CD14-positive monocyte (primary cell): ENCODE results near the gene GNB4. TPM values are rescaled to one million over a fixed set of nuclear protein-coding genes. Genes with fewer than 3 reads are reported as not detected.

Experiments used
- DNase-seq, 3 donors: peaks; one replicate each; pipeline ENCODE4 v3.0.0-alpha.2; 2011 to 2022
- H2AFZ ChIP-seq: 2 replicates; pipeline ENCODE4 v1.6.0; 2012; ENCODE audit warnings: mild to moderate bottlenecking, low read depth, low read length, inconsistent platforms; ENCODE audit not compliant: insufficient read depth, poor library complexity, severe bottlenecking
- H3K27ac ChIP-seq, 2 donors: 1 replicate in 1 of 2; 2 replicates in 1 of 2; pipeline ENCODE4 v1.5.1; 2012 to 2013; ENCODE audit warnings: low read length in 2 of 2, control low read depth in 1 of 2, inconsistent platforms in 1 of 2, low read depth in 1 of 2, mild to moderate bottlenecking in 1 of 2
- H3K27me3 ChIP-seq, 2 donors: one replicate each; pipeline versions ENCODE4 v1.6.0 to v1.6.1; 2011 to 2013; ENCODE audit warnings: low read length in 2 of 2; ENCODE audit not compliant: control insufficient read depth in 2 of 2, insufficient read depth in 2 of 2
- H3K36me3 ChIP-seq, 2 donors: replicated peaks in 1 of 2; 1 replicate in 1 of 2; 2 replicates in 1 of 2; pipeline versions ENCODE4 v1.5.1 to v1.6.1; 2012 to 2013; ENCODE audit warnings: low read length in 2 of 2, control low read depth in 1 of 2, inconsistent platforms in 1 of 2, mild to moderate bottlenecking in 1 of 2; ENCODE audit not compliant: insufficient read depth in 2 of 2, control insufficient read depth in 1 of 2
- H3K4me1 ChIP-seq, 2 donors: 1 replicate in 1 of 2; 2 replicates in 1 of 2; pipeline versions ENCODE4 v1.5.1 to v1.6.1; 2012 to 2013; ENCODE audit warnings: low read length in 2 of 2, control low read depth in 1 of 2, inconsistent platforms in 1 of 2, mild to moderate bottlenecking in 1 of 2, moderate library complexity in 1 of 2; ENCODE audit not compliant: insufficient read depth in 2 of 2, control insufficient read depth in 1 of 2
- H3K4me2 ChIP-seq: replicated peaks from 2 replicates; pipeline ENCODE3; 2012; ENCODE audit warnings: low read length, moderate library complexity, mild to moderate bottlenecking; ENCODE audit not compliant: poor library complexity, severe bottlenecking; ENCODE audit errors: extremely low read depth
- H3K4me3 ChIP-seq, 3 experiments: fragments of 200-600 bp in 1 of 3; sonication (generic) in 1 of 3; replicated peaks in 1 of 3; 1 replicate in 2 of 3; 2 replicates in 1 of 3; pipeline ENCODE4 v1.5.1; 2011 to 2013; ENCODE audit warnings: low read length in 3 of 3, mild to moderate bottlenecking in 3 of 3, control low read depth in 2 of 3, low read depth in 2 of 3, inconsistent platforms in 1 of 3, moderate library complexity in 1 of 3
- H3K79me2 ChIP-seq: 2 replicates; pipeline ENCODE4 v1.6.0; 2012; ENCODE audit warnings: mild to moderate bottlenecking, control low read depth, inconsistent platforms, low read length, moderate library complexity; ENCODE audit not compliant: insufficient read depth
- H3K9ac ChIP-seq: 2 replicates; pipeline ENCODE4 v1.6.0; 2017; ENCODE audit warnings: low read length, mild to moderate bottlenecking; ENCODE audit not compliant: insufficient read depth, poor library complexity, severe bottlenecking
- H3K9me3 ChIP-seq, 2 donors: replicated peaks in 1 of 2; 1 replicate in 1 of 2; 2 replicates in 1 of 2; pipeline versions ENCODE4 v1.5.1 to v1.6.1; 2012 to 2013; ENCODE audit warnings: low read length in 2 of 2, control low read depth in 1 of 2; ENCODE audit not compliant: control insufficient read depth in 1 of 2, insufficient read depth in 1 of 2
- H4K20me1 ChIP-seq: 2 replicates; pipeline ENCODE4 v1.6.0; 2012; ENCODE audit warnings: mild to moderate bottlenecking, low read length, control low read depth, moderate library complexity; ENCODE audit not compliant: insufficient read depth
- H3K27ac Mint-ChIP-seq, 7 donors: one replicate each; pipeline ENCODE4 v1.8.0; 2020; ENCODE audit warnings: mild to moderate bottlenecking in 7 of 7, mixed read lengths in 7 of 7, moderate library complexity in 6 of 7, inconsistent platforms in 2 of 7
- H3K27me3 Mint-ChIP-seq, 3 donors: one replicate each; pipeline ENCODE4 v1.8.0; 2021 to 2022; ENCODE audit warnings: low read depth in 3 of 3, mild to moderate bottlenecking in 3 of 3, mixed read lengths in 3 of 3, moderate library complexity in 3 of 3, inconsistent platforms in 1 of 3
- H3K36me3 Mint-ChIP-seq, 2 donors: one replicate each; pipeline ENCODE4 v1.8.0; 2020; ENCODE audit warnings: mixed read lengths in 2 of 2, inconsistent platforms in 1 of 2, mild to moderate bottlenecking in 1 of 2
- H3K4me1 Mint-ChIP-seq: one replicate; pipeline ENCODE4 v1.8.0; 2020; ENCODE audit warnings: mild to moderate bottlenecking, mixed read lengths
- H3K4me3 Mint-ChIP-seq, 2 donors: one replicate each; pipeline ENCODE4 v1.8.0; 2020; ENCODE audit warnings: mild to moderate bottlenecking in 2 of 2, mixed read lengths in 2 of 2, moderate library complexity in 1 of 2
- H3K9me3 Mint-ChIP-seq, 7 donors: one replicate each; pipeline ENCODE4 v1.8.0; 2020 to 2022; ENCODE audit warnings: mixed read lengths in 7 of 7, mild to moderate bottlenecking in 6 of 7, moderate library complexity in 6 of 7, inconsistent platforms in 2 of 7
- CTCF ChIP-seq: fragments of 200-600 bp; IDR thresholded peaks from one replicate; pipeline ENCODE4 v1.8.0; 2022; ENCODE audit warnings: antibody characterized with exemption, mild to moderate bottlenecking
- WGBS: methylation state at CpG from one replicate; pipeline ENCODE4 v1.1.5; 2013; ENCODE audit warnings: missing lambda C conversion rate; ENCODE audit not compliant: insufficient coverage; 5-methylcytosine and 5-hydroxymethylcytosine counted together
- intact Hi-C, 2 donors: fragments of 100-400 bp; cut with micrococcal nuclease; formaldehyde crosslinking; loops; one replicate each; pipeline versions ENCODE4 v1.15.0 to v1.15.1; 2023
- polyA plus RNA-seq, 3 donors: library from polyadenylated mRNA; depleted of rRNA in 1 of 3; unstranded in 2 of 3; stranded (reverse) in 1 of 3; fragments of 300-500 nt in 2 of 3; fragments of >200 nt in 1 of 3; fragmentation: Illumina TruSeq in 2 of 3; gene quantifications; 1 replicate in 2 of 3; 2 replicates in 1 of 3; pipeline ENCODE4 v1.2.3, GENCODE V29; 2012 to 2021

GNB4 gene
- polyA plus RNA-seq, 3 donors, result 15.4 to 65.1 (median 63.5) TPM

GRCh38 chr3:179447251-179447650 lies 4.0 kb downstream of the GNB4 start:
- H4K20me1 ChIP-seq, result peaks cover 81% of the 10 kb centered on the region
- no peak overlapping the region for H3K4me2 ChIP-seq
- H3K4me3 Mint-ChIP-seq, result no peak overlapping the region
- no peaks in the 10 kb centered on the region for H3K27me3 Mint-ChIP-seq
- 90% methylated on average over 2 of the region's 6 CpGs for WGBS
- H3K4me3 ChIP-seq, result no peak overlapping the region
- no peak overlapping the region for H3K27ac ChIP-seq
- no peak for TF ChIP-seq CTCF
- no peak overlapping the region for H2AFZ ChIP-seq
- intact Hi-C loops, result loop anchor here (5.0 to 10.0 kb wide), 2 partner anchors 102 to 115 kb away; partner anchors contain the start of genes ACTL6A (in 1 of the 2) and MFN1 (in 1 of the 2)
- peak overlapping the region in 1 of 7 donors; percentile 61 for H3K27ac Mint-ChIP-seq
- peaks cover 20 to 21% of the 10 kb centered on the region in 2 donors for H3K4me1 ChIP-seq
- H3K36me3 Mint-ChIP-seq, result peaks cover 15 to 33% of the 10 kb centered on the region in 2 donors
- H3K9me3 Mint-ChIP-seq, result no peaks in the 10 kb centered on the region
- H3K9me3 ChIP-seq, result no peaks in the 10 kb centered on the region
- no peak overlapping the region for H3K9ac ChIP-seq
- peaks cover 3 to 5% of the 10 kb centered on the region in 2 donors for H3K36me3 ChIP-seq
- H3K4me1 Mint-ChIP-seq, result peaks cover 40% of the 10 kb centered on the region
- H3K27me3 ChIP-seq, result no peaks in the 10 kb centered on the region
- DNase-seq, result no peak
- H3K79me2 ChIP-seq, result peaks cover 87% of the 10 kb centered on the region

GRCh38 chr3:179446501-179446900 lies 4.8 kb downstream of the GNB4 start:
- no peak overlapping the region for H3K4me3 Mint-ChIP-seq
- H3K9ac ChIP-seq, result no peak overlapping the region
- H3K36me3 ChIP-seq, result peaks cover 3 to 5% of the 10 kb centered on the region in 2 donors
- H3K4me3 ChIP-seq, result no peak overlapping the region
- peak in 2 of 3 donors; percentile 14 to 15 for DNase-seq
- peaks cover 14 to 16% of the 10 kb centered on the region in 2 donors for H3K4me1 ChIP-seq
- no CpG with 5 or more reads among the region's 7 CpGs for WGBS
- H3K27me3 ChIP-seq, result no peaks in the 10 kb centered on the region
- no peaks in the 10 kb centered on the region for H3K27me3 Mint-ChIP-seq
- peak; percentile 40 for TF ChIP-seq CTCF
- peaks cover 86% of the 10 kb centered on the region for H4K20me1 ChIP-seq
- H2AFZ ChIP-seq, result no peak overlapping the region
- H3K9me3 Mint-ChIP-seq, result no peaks in the 10 kb centered on the region
- H3K4me2 ChIP-seq, result no peak overlapping the region
- no peak overlapping the region for H3K27ac Mint-ChIP-seq
- H3K9me3 ChIP-seq, result no peaks in the 10 kb centered on the region
- peaks cover 35% of the 10 kb centered on the region for H3K4me1 Mint-ChIP-seq
- peaks cover 95% of the 10 kb centered on the region for H3K79me2 ChIP-seq
- intact Hi-C loops, result loop anchor here (5.0 to 10.0 kb wide), 2 partner anchors 102 to 116 kb away; partner anchors contain the start of genes ACTL6A (in 1 of the 2) and MFN1 (in 1 of the 2)
- no peak overlapping the region for H3K27ac ChIP-seq
- H3K36me3 Mint-ChIP-seq, result peaks cover 15 to 33% of the 10 kb centered on the region in 2 donors
